Measurements from ENCODE around the gene RPS6KB2. TPM values are rescaled to one million over a fixed set of nuclear protein-coding genes. Genes with fewer than 3 reads are reported as not detected.

The RPS6KB2 gene
- total RNA-seq, 1 donor from 2014 or later, result 30.8 TPM

- ATAC-seq (no peak), DNase-seq (ENCODE audit: low spot score) (no peak)
- intact Hi-C loops (cut with DNase I), result no loop called here
These were observed 9.5 kb downstream of the RPS6KB2 start for GRCh38 chr11:67437809-67438157.

GRCh38 chr11:67438158-67438902 is 10.0 kb downstream of the RPS6KB2 start:
- intact Hi-C loops (cut with DNase I), result no loop called here
- DNase-seq (ENCODE audit: low spot score) (peak; percentile 59), ATAC-seq (no peak)

- no peak for ATAC-seq
- intact Hi-C loops (cut with DNase I), result no loop called here
- DNase-seq (ENCODE audit: low spot score), result peak; percentile 75
These were observed 11.3 kb downstream of the RPS6KB2 start for GRCh38 chr11:67439321-67440228.

GRCh38 chr11:67440229-67441097 is 12.2 kb downstream of the RPS6KB2 start:
- ATAC-seq (no peak), DNase-seq (ENCODE audit: low spot score) (no peak)
- intact Hi-C loops (cut with DNase I), result no loop called here

- intact Hi-C loops (cut with DNase I), result no loop called here
- DNase-seq (ENCODE audit: low spot score), result no peak
- ATAC-seq, result no peak
These were observed 12.8 kb downstream of the RPS6KB2 start for GRCh38 chr11:67441098-67441563.

- intact Hi-C loops (cut with DNase I), result no loop called here
- ATAC-seq (no peak), DNase-seq (ENCODE audit: low spot score) (no peak)
These were observed 13.5 kb downstream of the RPS6KB2 start for GRCh38 chr11:67441731-67442351.

GRCh38 chr11:67442504-67443404 is 14.5 kb downstream of the RPS6KB2 start:
- intact Hi-C loops (cut with DNase I), result no loop called here
- no peak for DNase-seq (ENCODE audit: low spot score)
- ATAC-seq, result no peak

- no peak for DNase-seq (ENCODE audit: low spot score)
- intact Hi-C loops (cut with DNase I), result no loop called here
- ATAC-seq, result no peak
These were observed 17.2 kb downstream of the RPS6KB2 start for GRCh38 chr11:67445515-67445914.

GRCh38 chr11:67448220-67448609 is 19.9 kb downstream of the RPS6KB2 start:
- intact Hi-C loops (cut with DNase I), result no loop called here
- ATAC-seq, result no peak
- DNase-seq (ENCODE audit: low spot score), result no peak

- ATAC-seq (peak; percentile 51), DNase-seq (ENCODE audit: low spot score) (no peak)
- intact Hi-C loops (cut with DNase I), result no loop called here
These were observed 21.0 kb downstream of the RPS6KB2 start for GRCh38 chr11:67449116-67449844.

- no peak for ATAC-seq
- intact Hi-C loops (cut with DNase I), result no loop called here
- no peak for DNase-seq (ENCODE audit: low spot score)
These were observed 22.7 kb downstream of the RPS6KB2 start for GRCh38 chr11:67450796-67451657.

GRCh38 chr11:67451658-67451976 is 23.3 kb downstream of the RPS6KB2 start:
- no peak for DNase-seq (ENCODE audit: low spot score)
- ATAC-seq, result no peak
- intact Hi-C loops (cut with DNase I), result no loop called here

- ATAC-seq (peak; percentile 24), DNase-seq (ENCODE audit: low spot score) (no peak)
- intact Hi-C loops (cut with DNase I), result no loop called here
These were observed 24.1 kb downstream of the RPS6KB2 start, which contains the start of gene GPR152 for GRCh38 chr11:67452141-67452952. Gene GPR152 (minus strand): TSS chr11:67452729. CDS start chr11:67452724, 5 bp downstream.

- intact Hi-C loops (cut with DNase I), result no loop called here
- no peak for DNase-seq (ENCODE audit: low spot score)
- ATAC-seq, result no peak
These were observed 25.8 kb downstream of the RPS6KB2 start for GRCh38 chr11:67453816-67454732.

- intact Hi-C loops (cut with DNase I), result no loop called here
- no peak for ATAC-seq
- no peak for DNase-seq (ENCODE audit: low spot score)
These were observed 26.8 kb downstream of the RPS6KB2 start, which contains the start of gene CABP4 for GRCh38 chr11:67455054-67455453. Gene CABP4 (plus strand): TSS chr11:67455354. CDS start chr11:67455424, 70 bp downstream.
